Natural killer cell (primary cell): ENCODE data around the gene ADAM19. TPM values are rescaled to one million over a fixed set of nuclear protein-coding genes. Genes with fewer than 3 reads are reported as not detected.

Experiments used
- ATAC-seq, 3 donors: fragments of 150-1000 bp in 2 of 3; fragments of 200-7000 bp in 1 of 3; cut with Tn5 transposase; 1 replicate in 1 of 3; 2 replicates in 2 of 3; pipeline ENCODE4 v1.10.0; 2021; ENCODE audit warnings: mild to moderate bottlenecking in 2 of 3, moderate library complexity in 2 of 3
- DNase-seq, 2 donors: peaks; one replicate each; pipeline versions ENCODE4 v3.0.0 to v3.0.0-alpha.2; 2013 to 2021; ENCODE audit warnings: mixed read lengths in 1 of 2
- H3K27ac ChIP-seq: one replicate; pipeline ENCODE4 v1.5.1; 2013; ENCODE audit warnings: mild to moderate bottlenecking, low read length
- H3K27me3 ChIP-seq: one replicate; pipeline ENCODE4 v1.6.1; 2013; ENCODE audit warnings: low read length; ENCODE audit not compliant: control insufficient read depth, insufficient read depth
- H3K36me3 ChIP-seq: one replicate; pipeline ENCODE4 v1.6.1; 2013; ENCODE audit warnings: low read length; ENCODE audit not compliant: control insufficient read depth, insufficient read depth
- H3K4me1 ChIP-seq: one replicate; pipeline ENCODE4 v1.6.1; 2013; ENCODE audit warnings: low read length; ENCODE audit not compliant: control insufficient read depth, insufficient read depth
- H3K4me3 ChIP-seq: one replicate; pipeline ENCODE4 v1.5.1; 2013; ENCODE audit warnings: low read length
- H3K9me3 ChIP-seq: one replicate; pipeline ENCODE4 v1.6.1; 2013; ENCODE audit warnings: low read length; ENCODE audit not compliant: control insufficient read depth, insufficient read depth
- H3K27ac Mint-ChIP-seq, 2 donors: one replicate each; pipeline ENCODE4 v1.8.0; 2022; ENCODE audit warnings: mild to moderate bottlenecking in 2 of 2, mixed read lengths in 2 of 2, moderate library complexity in 1 of 2
- H3K27me3 Mint-ChIP-seq, 2 donors: one replicate each; pipeline ENCODE4 v1.8.0; 2022; ENCODE audit warnings: low read depth in 2 of 2, mixed read lengths in 2 of 2
- H3K36me3 Mint-ChIP-seq: one replicate; pipeline ENCODE4 v1.8.0; 2022; ENCODE audit warnings: mixed read lengths
- H3K4me1 Mint-ChIP-seq, 2 donors: one replicate each; pipeline ENCODE4 v1.8.0; 2022; ENCODE audit warnings: mixed read lengths in 2 of 2
- H3K4me3 Mint-ChIP-seq: one replicate; pipeline ENCODE4 v1.8.0; 2022; ENCODE audit warnings: mild to moderate bottlenecking, moderate library complexity, mixed read lengths
- H3K9me3 Mint-ChIP-seq, 2 donors: one replicate each; pipeline ENCODE4 v1.8.0; 2022; ENCODE audit warnings: mixed read lengths in 2 of 2
- WGBS: methylation state at CpG from one replicate; pipeline ENCODE4 v1.1.7; 2013; ENCODE audit warnings: missing lambda C conversion rate; ENCODE audit not compliant: insufficient coverage; 5-methylcytosine and 5-hydroxymethylcytosine counted together
- intact Hi-C: fragments of 100-400 bp; cut with micrococcal nuclease; formaldehyde crosslinking; loops from one replicate; pipeline ENCODE4 v1.14.2; 2022
- total RNA-seq, 4 donors: library from RNA; stranded (reverse); fragments of 120-200 nt in 1 of 4; gene quantifications; one replicate each; pipeline versions ENCODE4 v1.2.3 to v1.2.4, GENCODE V29; 2013 to 2022
- TF ChIP-seq, protein P1 (sequence below): fragments of 200-600 bp; IDR thresholded peaks from one replicate; pipeline ENCODE4 v1.8.0; 2022; ENCODE audit warnings: antibody characterized with exemption

The ADAM19 gene
- total RNA-seq, 3 donors from 2014 or later (not counting 1 experiment from before 2014, with no cell fraction given), result 1.2 to 28.0 (median 4.7) TPM

DNA sequence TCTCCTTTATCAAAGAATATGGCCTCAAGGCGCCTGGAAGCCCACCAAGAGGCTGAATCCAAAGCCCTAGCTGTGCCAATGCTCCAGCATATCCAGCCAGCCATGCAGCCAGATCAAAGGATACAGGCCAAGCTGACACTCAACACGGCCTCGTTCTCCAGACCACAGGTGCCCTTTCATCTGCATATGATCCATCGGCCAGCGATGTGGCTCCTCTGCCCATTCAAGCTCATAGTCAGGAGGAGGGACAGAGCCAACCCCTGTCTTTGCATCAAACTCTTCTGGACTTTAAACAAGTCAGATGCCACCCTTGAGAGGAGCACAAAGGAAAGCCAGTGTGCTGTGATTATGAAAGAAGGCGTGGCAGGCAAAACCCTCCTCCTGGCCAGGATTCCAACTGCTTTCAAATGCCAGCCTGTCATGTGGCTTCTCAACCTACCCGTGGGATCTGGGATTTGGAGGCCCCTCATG, 42.5 kb downstream of the ADAM19 start:
- H3K4me3 ChIP-seq, result no peak overlapping the region
- no peaks in the 10 kb centered on the region for H3K9me3 ChIP-seq
- WGBS, result 91% methylated on average over 7 of the region's 7 CpGs
- no peaks in the 10 kb centered on the region for H3K27me3 ChIP-seq
- no peaks in the 10 kb centered on the region for H3K9me3 Mint-ChIP-seq
- TF ChIP-seq, protein P1, sequence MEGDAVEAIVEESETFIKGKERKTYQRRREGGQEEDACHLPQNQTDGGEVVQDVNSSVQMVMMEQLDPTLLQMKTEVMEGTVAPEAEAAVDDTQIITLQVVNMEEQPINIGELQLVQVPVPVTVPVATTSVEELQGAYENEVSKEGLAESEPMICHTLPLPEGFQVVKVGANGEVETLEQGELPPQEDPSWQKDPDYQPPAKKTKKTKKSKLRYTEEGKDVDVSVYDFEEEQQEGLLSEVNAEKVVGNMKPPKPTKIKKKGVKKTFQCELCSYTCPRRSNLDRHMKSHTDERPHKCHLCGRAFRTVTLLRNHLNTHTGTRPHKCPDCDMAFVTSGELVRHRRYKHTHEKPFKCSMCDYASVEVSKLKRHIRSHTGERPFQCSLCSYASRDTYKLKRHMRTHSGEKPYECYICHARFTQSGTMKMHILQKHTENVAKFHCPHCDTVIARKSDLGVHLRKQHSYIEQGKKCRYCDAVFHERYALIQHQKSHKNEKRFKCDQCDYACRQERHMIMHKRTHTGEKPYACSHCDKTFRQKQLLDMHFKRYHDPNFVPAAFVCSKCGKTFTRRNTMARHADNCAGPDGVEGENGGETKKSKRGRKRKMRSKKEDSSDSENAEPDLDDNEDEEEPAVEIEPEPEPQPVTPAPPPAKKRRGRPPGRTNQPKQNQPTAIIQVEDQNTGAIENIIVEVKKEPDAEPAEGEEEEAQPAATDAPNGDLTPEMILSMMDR, result no peak
- DNase-seq, result no peak
- no peak overlapping the region for H3K4me3 Mint-ChIP-seq
- no peaks in the 10 kb centered on the region for H3K36me3 ChIP-seq
- peaks cover 4% of the 10 kb centered on the region for H3K4me1 ChIP-seq
- H3K27ac Mint-ChIP-seq, result no peak overlapping the region
- no peak overlapping the region for H3K27ac ChIP-seq
- H3K27me3 Mint-ChIP-seq, result peaks cover 4 to 6% of the 10 kb centered on the region in 2 donors
- no peaks in the 10 kb centered on the region for H3K4me1 Mint-ChIP-seq
- intact Hi-C loops, result no loop called here
- ATAC-seq, result no peak
- H3K36me3 Mint-ChIP-seq, result no peaks in the 10 kb centered on the region

DNA sequence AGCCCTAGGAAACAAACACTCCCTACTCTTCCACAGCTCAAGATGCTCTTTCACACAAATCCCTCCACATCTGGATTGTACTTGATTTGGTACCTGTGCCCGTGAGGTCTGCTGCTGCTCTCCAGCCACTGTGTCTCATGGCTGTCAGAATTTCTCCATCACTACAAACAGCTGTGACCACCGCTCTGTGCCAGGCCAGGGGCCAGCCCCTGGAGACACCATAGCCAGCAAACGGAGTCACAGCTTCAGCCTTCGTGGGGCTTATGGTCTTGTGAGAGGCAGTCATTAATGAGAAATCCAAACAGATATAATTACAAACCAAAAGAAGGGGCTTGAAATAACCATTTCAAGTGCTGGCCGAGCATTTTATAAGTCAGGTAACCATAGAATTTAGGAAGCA, 43.6 kb downstream of the ADAM19 start:
- Histone ChIP-seq H3K36me3 (no peaks in the 10 kb centered on the region), H3K27ac (no peak overlapping the region), H3K4me3 (no peak overlapping the region), H3K4me1 (peaks cover 4% of the 10 kb centered on the region), H3K9me3 (no peaks in the 10 kb centered on the region), H3K27me3 (no peaks in the 10 kb centered on the region)
- no peak for DNase-seq
- Mint-ChIP-seq H3K9me3 (no peaks in the 10 kb centered on the region), H3K4me3 (no peak overlapping the region), H3K36me3 (no peaks in the 10 kb centered on the region), H3K27me3 (peaks cover 4% of the 10 kb centered on the region in 2 donors), H3K27ac (no peak overlapping the region), H3K4me1 (no peaks in the 10 kb centered on the region)
- ATAC-seq, result no peak
- TF ChIP-seq, protein P1, result no peak
- intact Hi-C loops, result no loop called here
- 95% methylated on average over 5 of the region's 5 CpGs for WGBS

DNA sequence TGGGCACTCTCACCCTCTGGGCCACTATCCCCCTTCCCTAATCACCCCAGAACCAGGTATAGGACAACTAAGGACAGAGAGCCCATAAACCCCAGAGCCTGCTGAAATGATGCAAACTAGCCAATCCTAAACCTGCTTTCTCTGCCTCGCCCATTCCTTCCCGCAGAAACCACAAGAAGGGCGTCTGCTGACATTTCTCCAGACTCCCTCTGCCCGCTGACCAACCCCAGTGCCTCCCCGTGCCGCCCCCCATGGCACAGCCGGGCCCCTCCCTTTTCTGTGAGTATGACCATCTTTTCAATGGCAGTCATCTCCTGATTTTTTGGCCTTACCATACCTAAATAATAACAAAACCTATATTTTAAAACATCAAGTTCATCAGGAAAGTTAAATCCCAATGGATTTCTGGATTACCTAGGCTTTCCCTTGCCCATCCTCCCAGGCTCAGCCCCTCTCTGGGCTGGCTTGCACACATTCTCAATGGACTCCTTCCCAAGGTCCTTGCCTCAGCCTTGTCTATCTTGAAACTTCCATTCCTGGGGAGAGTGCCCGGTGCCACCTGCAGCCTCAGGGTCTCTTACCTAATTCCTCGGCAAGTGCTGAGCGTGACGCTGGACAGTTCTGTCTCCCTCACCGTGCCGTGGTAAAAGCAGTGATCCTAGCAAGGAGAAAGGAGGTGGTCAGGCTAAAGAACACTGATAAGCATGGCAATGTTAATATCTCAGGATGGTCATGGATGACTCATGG, 45.2 kb downstream of the ADAM19 start:
- H3K27me3 ChIP-seq, result no peaks in the 10 kb centered on the region
- ATAC-seq, result no peak
- no peak overlapping the region for H3K4me3 ChIP-seq
- Mint-ChIP-seq H3K4me3 (no peak overlapping the region), H3K9me3 (no peaks in the 10 kb centered on the region), H3K27ac (no peak overlapping the region), H3K4me1 (no peaks in the 10 kb centered on the region), H3K27me3 (peaks cover 0 to 4% of the 10 kb centered on the region in 2 donors), H3K36me3 (no peaks in the 10 kb centered on the region)
- TF ChIP-seq, protein P1, result no peak
- no peaks in the 10 kb centered on the region for H3K9me3 ChIP-seq
- no peak for DNase-seq
- no peak overlapping the region for H3K27ac ChIP-seq
- H3K4me1 ChIP-seq, result peaks cover 4% of the 10 kb centered on the region
- intact Hi-C loops, result no loop called here
- H3K36me3 ChIP-seq, result no peaks in the 10 kb centered on the region
- WGBS, result 90% methylated on average over 13 of the region's 13 CpGs

DNA sequence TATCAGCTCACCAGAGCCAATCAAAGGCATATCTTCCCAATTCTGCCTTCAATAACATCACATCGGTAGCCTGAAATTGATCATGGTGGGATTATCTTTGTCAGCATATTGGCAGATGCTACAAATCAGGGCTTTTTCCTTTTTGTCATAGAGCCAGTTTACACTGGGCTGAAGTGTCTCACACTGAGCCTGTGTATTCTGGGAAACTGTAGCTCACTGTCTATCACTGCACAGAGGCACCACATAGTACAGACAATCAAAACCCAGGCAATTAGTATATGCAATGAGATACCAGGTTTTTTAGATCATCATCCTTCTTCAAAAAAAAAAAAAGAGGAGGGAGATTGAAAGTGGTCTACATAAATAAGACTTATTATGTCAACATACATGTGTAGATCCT, 46.6 kb downstream of the ADAM19 start:
- Mint-ChIP-seq H3K27me3 (peaks cover 0 to 4% of the 10 kb centered on the region in 2 donors), H3K9me3 (no peaks in the 10 kb centered on the region), H3K27ac (no peak overlapping the region), H3K36me3 (no peaks in the 10 kb centered on the region), H3K4me3 (no peak overlapping the region), H3K4me1 (no peaks in the 10 kb centered on the region)
- no peak overlapping the region for H3K27ac ChIP-seq
- TF ChIP-seq, protein P1, result no peak
- H3K4me1 ChIP-seq, result peaks cover 4% of the 10 kb centered on the region
- H3K4me3 ChIP-seq, result no peak overlapping the region
- ATAC-seq, result no peak
- WGBS, result 100% methylated on average over 1 of the region's 1 CpG
- H3K27me3 ChIP-seq, result no peaks in the 10 kb centered on the region
- intact Hi-C loops, result no loop called here
- no peaks in the 10 kb centered on the region for H3K36me3 ChIP-seq
- no peaks in the 10 kb centered on the region for H3K9me3 ChIP-seq
- no peak for DNase-seq
